MM.1S (cell line): Measurements from ENCODE around the gene ACOXL.

ENCODE experiments used
- EZH2phosphoT487 ChIP-seq: fragments of 300-600 bp; sonication (generic); IDR thresholded peaks from 2 replicates; pipeline ENCODE4 v1.6.1; 2018; ENCODE audit warnings: antibody characterized with exemption, low read length
- TF ChIP-seq, protein P1 (sequence below): fragments of 300-600 bp; sonication (generic); IDR thresholded peaks from 2 replicates; pipeline ENCODE4 v1.5.1; 2016; ENCODE audit warnings: antibody characterized with exemption, low read length, mixed read lengths

- TF ChIP-seq, protein P1, sequence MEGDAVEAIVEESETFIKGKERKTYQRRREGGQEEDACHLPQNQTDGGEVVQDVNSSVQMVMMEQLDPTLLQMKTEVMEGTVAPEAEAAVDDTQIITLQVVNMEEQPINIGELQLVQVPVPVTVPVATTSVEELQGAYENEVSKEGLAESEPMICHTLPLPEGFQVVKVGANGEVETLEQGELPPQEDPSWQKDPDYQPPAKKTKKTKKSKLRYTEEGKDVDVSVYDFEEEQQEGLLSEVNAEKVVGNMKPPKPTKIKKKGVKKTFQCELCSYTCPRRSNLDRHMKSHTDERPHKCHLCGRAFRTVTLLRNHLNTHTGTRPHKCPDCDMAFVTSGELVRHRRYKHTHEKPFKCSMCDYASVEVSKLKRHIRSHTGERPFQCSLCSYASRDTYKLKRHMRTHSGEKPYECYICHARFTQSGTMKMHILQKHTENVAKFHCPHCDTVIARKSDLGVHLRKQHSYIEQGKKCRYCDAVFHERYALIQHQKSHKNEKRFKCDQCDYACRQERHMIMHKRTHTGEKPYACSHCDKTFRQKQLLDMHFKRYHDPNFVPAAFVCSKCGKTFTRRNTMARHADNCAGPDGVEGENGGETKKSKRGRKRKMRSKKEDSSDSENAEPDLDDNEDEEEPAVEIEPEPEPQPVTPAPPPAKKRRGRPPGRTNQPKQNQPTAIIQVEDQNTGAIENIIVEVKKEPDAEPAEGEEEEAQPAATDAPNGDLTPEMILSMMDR: no peak
- no peak for TF ChIP-seq EZH2phosphoT487
These were observed 292.9 kb downstream of the ACOXL start for GRCh38 chr2:111025288-111025687.
